Mesendoderm (in vitro differentiated cells): ENCODE results near the gene BBS9.

Source experiments
- DNase-seq: peaks from one replicate; pipeline ENCODE4 v3.0.0; 2013
- H2AK5ac ChIP-seq: 2 replicates; pipeline ENCODE4 v1.6.1; 2013; ENCODE audit warnings: low read length, inconsistent platforms
- H2BK120ac ChIP-seq: 2 replicates; pipeline ENCODE4 v1.6.1; 2013; ENCODE audit warnings: low read depth, mild to moderate bottlenecking, low read length, moderate library complexity, mixed read lengths
- H2BK15ac ChIP-seq: replicated peaks from 2 replicates; pipeline ENCODE4 v1.6.1; 2013; ENCODE audit warnings: low read depth, mild to moderate bottlenecking, moderate library complexity
- H2BK5ac ChIP-seq: 2 replicates; pipeline ENCODE4 v1.6.1; 2013; ENCODE audit warnings: low read length, inconsistent platforms
- H3K18ac ChIP-seq: 2 replicates; pipeline ENCODE4 v1.6.1; 2013; ENCODE audit warnings: mild to moderate bottlenecking, low read length, mixed read lengths
- H3K23ac ChIP-seq: one replicate; pipeline ENCODE4 v1.6.1; 2013; ENCODE audit warnings: low read length
- H3K27ac ChIP-seq: 2 replicates; pipeline ENCODE4 v1.5.1; 2013; ENCODE audit warnings: low read depth, mild to moderate bottlenecking, inconsistent platforms, low read length, moderate library complexity
- H3K27me3 ChIP-seq: 2 replicates; pipeline ENCODE4 v1.6.1; 2013; ENCODE audit warnings: low read length, control low read depth, mild to moderate bottlenecking, inconsistent platforms; ENCODE audit not compliant: insufficient read depth, poor library complexity
- H3K36me3 ChIP-seq: 2 replicates; pipeline ENCODE4 v1.6.1; 2013; ENCODE audit warnings: low read length, inconsistent platforms; ENCODE audit not compliant: control insufficient read depth, insufficient read depth
- H3K4ac ChIP-seq: one replicate; pipeline ENCODE4 v1.6.1; 2013; ENCODE audit warnings: low read depth, mild to moderate bottlenecking, low read length, moderate library complexity
- H3K4me1 ChIP-seq: 2 replicates; pipeline ENCODE4 v1.6.1; 2013; ENCODE audit warnings: low read depth, low read length, inconsistent platforms; ENCODE audit not compliant: control insufficient read depth
- H3K4me2 ChIP-seq: 2 replicates; pipeline ENCODE4 v1.6.1; 2013; ENCODE audit warnings: low read length
- H3K4me3 ChIP-seq: 2 replicates; pipeline ENCODE4 v1.5.1; 2013; ENCODE audit warnings: mild to moderate bottlenecking, low read length
- H3K56ac ChIP-seq: one replicate; pipeline ENCODE4 v1.6.1; 2013; ENCODE audit warnings: low read length
- H3K79me1 ChIP-seq: 2 replicates; pipeline ENCODE4 v1.6.1; 2013; ENCODE audit warnings: low read length, inconsistent platforms
- H3K79me2 ChIP-seq: 2 replicates; pipeline ENCODE4 v1.6.1; 2013; ENCODE audit warnings: mild to moderate bottlenecking, low read length; ENCODE audit not compliant: control insufficient read depth, insufficient read depth
- H3K9ac ChIP-seq: 2 replicates; pipeline ENCODE4 v1.6.1; 2013; ENCODE audit warnings: low read length, inconsistent platforms
- H4K5ac ChIP-seq: one replicate; pipeline ENCODE4 v1.6.1; 2013; ENCODE audit warnings: low read length
- H4K8ac ChIP-seq: one replicate; pipeline ENCODE4 v1.6.1; 2013; ENCODE audit warnings: low read depth, mild to moderate bottlenecking, control low read depth, low read length, moderate library complexity
- WGBS: extraction: QIAGEN DNeasy Blood & Tissue Kit; methylation state at CpG from one replicate; pipeline ENCODE4 v1.1.7; 2013; ENCODE audit warnings: low lambda C conversion rate, missing lambda C conversion rate; ENCODE audit not compliant: insufficient coverage; ENCODE audit errors: extremely low coverage; 5-methylcytosine and 5-hydroxymethylcytosine counted together

Gene BBS9

DNA sequence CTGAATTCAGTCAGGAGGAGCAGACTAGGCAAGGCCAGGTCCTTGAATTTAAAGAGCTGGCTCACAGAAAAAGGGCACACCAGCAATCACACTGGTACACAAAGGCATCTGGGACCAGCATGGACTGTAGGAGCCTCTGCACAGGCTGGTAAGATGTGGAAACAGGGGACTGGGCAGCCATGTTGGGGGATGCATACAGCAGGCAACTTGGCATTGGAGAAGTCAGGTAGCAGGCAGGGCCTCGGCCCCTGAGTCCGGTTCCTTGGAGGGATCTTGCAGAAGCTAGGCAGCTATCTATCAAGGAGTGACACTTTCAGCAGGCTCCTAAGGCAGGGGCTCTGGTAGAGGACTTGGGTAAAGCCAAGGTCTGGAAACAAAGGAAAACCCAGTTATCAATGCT, 399.7 kb downstream of the BBS9 start:
- Histone ChIP-seq H2BK15ac (no peak overlapping the region), H3K4ac (no peak overlapping the region), H2BK120ac (no peak overlapping the region), H3K27ac (no peak overlapping the region), H3K4me1 (no peaks in the 10 kb centered on the region), H3K56ac (peak overlapping the region; percentile 18), H3K79me2 (no peaks in the 10 kb centered on the region), H3K27me3 (no peaks in the 10 kb centered on the region), H3K23ac (no peak overlapping the region), H3K4me2 (no peak overlapping the region), H3K18ac (no peak overlapping the region), H2BK5ac (peak overlapping the region; percentile 14), H4K5ac (no peak overlapping the region), H3K4me3 (no peak overlapping the region), H3K36me3 (no peaks in the 10 kb centered on the region), H3K79me1 (no peaks in the 10 kb centered on the region), H3K9ac (no peak overlapping the region), H4K8ac (no peak overlapping the region), H2AK5ac (peak overlapping the region; percentile 44)
- no CpG with 5 or more reads among the region's 2 CpGs for WGBS
- no peak for DNase-seq

- H2AK5ac ChIP-seq, result no peak overlapping the region
- WGBS, result no CpG with 5 or more reads among the region's 1 CpG
- H3K4me2 ChIP-seq, result no peak overlapping the region
- no peak overlapping the region for H2BK120ac ChIP-seq
- no peak overlapping the region for H4K5ac ChIP-seq
- no peak for DNase-seq
- no peaks in the 10 kb centered on the region for H3K79me1 ChIP-seq
- no peak overlapping the region for H3K9ac ChIP-seq
- no peaks in the 10 kb centered on the region for H3K27me3 ChIP-seq
- no peak overlapping the region for H3K18ac ChIP-seq
- H3K4me1 ChIP-seq, result peaks cover 3% of the 10 kb centered on the region
- no peaks in the 10 kb centered on the region for H3K36me3 ChIP-seq
- no peak overlapping the region for H2BK15ac ChIP-seq
- H4K8ac ChIP-seq, result no peak overlapping the region
- no peak overlapping the region for H2BK5ac ChIP-seq
- no peaks in the 10 kb centered on the region for H3K79me2 ChIP-seq
- no peak overlapping the region for H3K4ac ChIP-seq
- H3K27ac ChIP-seq, result no peak overlapping the region
- H3K56ac ChIP-seq, result no peak overlapping the region
- H3K23ac ChIP-seq, result no peak overlapping the region
- H3K4me3 ChIP-seq, result no peak overlapping the region
Measured at GRCh38 chr7:33530664-33531063, 401.3 kb downstream of the BBS9 start.

DNA sequence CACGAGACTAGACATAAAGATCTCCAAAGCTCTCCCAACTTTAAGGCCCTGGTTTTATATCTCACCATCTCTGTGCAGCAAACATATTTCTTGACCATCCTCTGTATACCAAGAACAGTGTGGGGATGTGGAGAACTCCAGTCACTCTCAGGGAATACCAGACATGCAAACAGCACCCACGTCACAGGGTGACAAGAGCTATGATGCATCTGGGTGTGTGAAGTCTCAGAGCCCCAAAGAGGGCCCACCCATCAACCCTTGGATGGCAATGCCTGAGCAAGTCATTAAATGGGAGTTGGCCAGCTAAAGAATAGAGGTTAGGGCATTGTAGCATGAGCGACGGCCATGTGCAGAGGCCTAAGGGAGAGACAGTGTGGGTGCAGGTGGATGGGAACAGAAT, 402.5 kb downstream of the BBS9 start:
- no CpG with 5 or more reads among the region's 4 CpGs for WGBS
- Histone ChIP-seq H2BK15ac (no peak overlapping the region), H2AK5ac (no peak overlapping the region)

GRCh38 chr7:33534833-33535232, 405.5 kb downstream of the BBS9 start:
- Histone ChIP-seq H2BK15ac (no peak overlapping the region), H3K79me1 (no peaks in the 10 kb centered on the region), H3K23ac (no peak overlapping the region), H3K36me3 (no peaks in the 10 kb centered on the region), H2BK5ac (peak overlapping the region; percentile 12), H3K79me2 (no peaks in the 10 kb centered on the region), H3K27ac (no peak overlapping the region), H3K4me2 (no peak overlapping the region), H4K5ac (no peak overlapping the region), H3K4me1 (peaks cover 3% of the 10 kb centered on the region), H2BK120ac (no peak overlapping the region), H2AK5ac (no peak overlapping the region), H3K4me3 (no peak overlapping the region), H3K9ac (no peak overlapping the region), H3K4ac (no peak overlapping the region), H4K8ac (no peak overlapping the region), H3K18ac (no peak overlapping the region), H3K27me3 (no peaks in the 10 kb centered on the region), H3K56ac (peak overlapping the region; percentile 52)
- peak; percentile 93 for DNase-seq
- no CpG with 5 or more reads among the region's 1 CpG for WGBS

More for the DNA sequence above, 402.5 kb downstream of the BBS9 start:
- H3K4me2 ChIP-seq, result no peak overlapping the region
- no peak overlapping the region for H2BK120ac ChIP-seq
- no peaks in the 10 kb centered on the region for H3K27me3 ChIP-seq
- no peak overlapping the region for H3K56ac ChIP-seq
- H2BK5ac ChIP-seq, result no peak overlapping the region
- no peak for DNase-seq
- H3K4me3 ChIP-seq, result no peak overlapping the region
- H3K36me3 ChIP-seq, result no peaks in the 10 kb centered on the region
- no peak overlapping the region for H3K18ac ChIP-seq
- H3K79me1 ChIP-seq, result no peaks in the 10 kb centered on the region
- H3K27ac ChIP-seq, result no peak overlapping the region
- no peak overlapping the region for H3K9ac ChIP-seq
- H4K8ac ChIP-seq, result no peak overlapping the region
- H3K23ac ChIP-seq, result no peak overlapping the region
- no peak overlapping the region for H4K5ac ChIP-seq
- H3K79me2 ChIP-seq, result no peaks in the 10 kb centered on the region
- no peak overlapping the region for H3K4ac ChIP-seq
- peaks cover 3% of the 10 kb centered on the region for H3K4me1 ChIP-seq

GRCh38 chr7:33535989-33536388, 406.6 kb downstream of the BBS9 start:
- Histone ChIP-seq H4K5ac (no peak overlapping the region), H3K18ac (no peak overlapping the region), H3K27ac (no peak overlapping the region), H2AK5ac (no peak overlapping the region), H3K4ac (no peak overlapping the region), H3K36me3 (no peaks in the 10 kb centered on the region), H3K23ac (no peak overlapping the region), H3K79me1 (no peaks in the 10 kb centered on the region), H3K79me2 (no peaks in the 10 kb centered on the region), H3K9ac (no peak overlapping the region), H2BK5ac (no peak overlapping the region), H3K4me1 (peaks cover 3% of the 10 kb centered on the region), H3K4me3 (no peak overlapping the region), H2BK120ac (no peak overlapping the region), H3K27me3 (no peaks in the 10 kb centered on the region), H4K8ac (no peak overlapping the region), H3K56ac (peak overlapping the region; percentile 40), H2BK15ac (no peak overlapping the region), H3K4me2 (no peak overlapping the region)
- no peak for DNase-seq
- WGBS, result no CpG with 5 or more reads among the region's 7 CpGs

- no peak overlapping the region for H2BK5ac ChIP-seq
- H3K18ac ChIP-seq, result no peak overlapping the region
- H3K79me2 ChIP-seq, result no peaks in the 10 kb centered on the region
- H2BK15ac ChIP-seq, result no peak overlapping the region
- no peak for DNase-seq
- H3K4me1 ChIP-seq, result peaks cover 3% of the 10 kb centered on the region
- H3K4ac ChIP-seq, result no peak overlapping the region
- WGBS, result no CpG with 5 or more reads among the region's 4 CpGs
- H3K27ac ChIP-seq, result no peak overlapping the region
- H2BK120ac ChIP-seq, result no peak overlapping the region
- no peak overlapping the region for H3K4me3 ChIP-seq
- H4K5ac ChIP-seq, result no peak overlapping the region
- H3K56ac ChIP-seq, result no peak overlapping the region
- no peaks in the 10 kb centered on the region for H3K36me3 ChIP-seq
- no peaks in the 10 kb centered on the region for H3K27me3 ChIP-seq
- no peaks in the 10 kb centered on the region for H3K79me1 ChIP-seq
- no peak overlapping the region for H4K8ac ChIP-seq
- no peak overlapping the region for H2AK5ac ChIP-seq
- H3K9ac ChIP-seq, result no peak overlapping the region
- H3K23ac ChIP-seq, result no peak overlapping the region
- H3K4me2 ChIP-seq, result no peak overlapping the region
Measured at GRCh38 chr7:33536398-33537103, 407.2 kb downstream of the BBS9 start.
